OCI-LY3 (cell line): Measurements from ENCODE around the gene COL20A1.

Experiments
- H2AFZ ChIP-seq: fragments of 200-600, 300-600 bp; shearing (Covaris generic); 2 replicates; pipeline ENCODE4 v1.6.0; 2014; ENCODE audit warnings: antibody characterized with exemption, low read depth, low read length
- H3K27ac ChIP-seq: fragments of 200-600, 300-600 bp; sonication (generic); 2 replicates; pipeline ENCODE4 v1.5.1; 2014; ENCODE audit warnings: mild to moderate bottlenecking, low read length, moderate library complexity, mixed read lengths
- H3K27me3 ChIP-seq: fragments of 200-600, 300-600 bp; sonication (generic); 2 replicates; pipeline ENCODE4 v1.6.1; 2014; ENCODE audit warnings: low read depth, low read length, mixed read lengths
- H3K36me3 ChIP-seq: fragments of 200-600, 300-600 bp; sonication (generic); replicated peaks from 2 replicates; pipeline ENCODE3; 2014; ENCODE audit warnings: low read depth, low read length, mixed read lengths
- H3K4me1 ChIP-seq: fragments of 300-600, 200-600 bp; sonication (generic); 2 replicates; pipeline ENCODE4 v1.6.1; 2014; ENCODE audit warnings: low read length, mixed read lengths
- H3K4me2 ChIP-seq: fragments of 200-600, 300-600 bp; sonication (generic); 2 replicates; pipeline ENCODE4 v1.6.1; 2014; ENCODE audit warnings: low read length, mixed read lengths
- H3K4me3 ChIP-seq: fragments of 300-600, 200-600 bp; sonication (generic); 2 replicates; pipeline ENCODE4 v1.5.1; 2014; ENCODE audit warnings: antibody characterized with exemption, mild to moderate bottlenecking, low read length, moderate library complexity
- H3K79me2 ChIP-seq: fragments of 300-600, 200-600 bp; shearing (Covaris generic); 2 replicates; pipeline ENCODE4 v1.6.1; 2014; ENCODE audit warnings: mild to moderate bottlenecking, low read length, mixed read lengths
- H3K9ac ChIP-seq: fragments of 300-600, 200-600 bp; shearing (Covaris generic); 2 replicates; pipeline ENCODE4 v1.6.0; 2014; ENCODE audit warnings: mild to moderate bottlenecking, low read length, moderate library complexity
- H3K9me3 ChIP-seq: fragments of 200-600, 300-600 bp; shearing (Covaris generic); 2 replicates; pipeline ENCODE4 v1.6.1; 2014; ENCODE audit warnings: low read length, mixed read lengths; ENCODE audit not compliant: insufficient read depth
- H4K20me1 ChIP-seq: fragments of 200-600, 300-600 bp; sonication (generic); 2 replicates; pipeline ENCODE4 v1.6.1; 2016; ENCODE audit warnings: low read length, mixed read lengths; ENCODE audit not compliant: insufficient read depth
- CTCF ChIP-seq: fragments of 200-600, 300-600 bp; sonication (generic); IDR thresholded peaks from 2 replicates; pipeline ENCODE4 v1.5.1; 2014; ENCODE audit warnings: antibody characterized with exemption, low read length, low read depth
- EZH2phosphoT487 ChIP-seq: fragments of 200-600 bp; shearing (Covaris generic); IDR thresholded peaks from 2 replicates; pipeline ENCODE4 v1.6.1; 2018; ENCODE audit warnings: antibody characterized with exemption, mixed run types, low read depth

COL20A1 gene

GRCh38 chr20:63254232-63254605 is 38.8 kb upstream of the COL20A1 start, which contains the start of gene NKAIN4:
NKAIN4 (minus strand) TSS chr20:63254463; CDS start chr20:63254450, 13 bp downstream.
- no peak within 1 kb of the TSS for H3K4me3 ChIP-seq

GRCh38 chr20:63254606-63255384 is 38.2 kb upstream of the COL20A1 start:
- TF ChIP-seq CTCF: no peak
- TF ChIP-seq EZH2phosphoT487: no peak
- Histone ChIP-seq H3K36me3 (no peaks in the 10 kb centered on the region), H3K27ac (no peak overlapping the region), H3K9me3 (no peaks in the 10 kb centered on the region), H3K9ac (no peak overlapping the region), H3K79me2 (no peaks in the 10 kb centered on the region), H3K27me3 (no peaks in the 10 kb centered on the region), H3K4me1 (no peaks in the 10 kb centered on the region), H3K4me3 (no peak overlapping the region), H4K20me1 (no peaks in the 10 kb centered on the region), H3K4me2 (no peak overlapping the region), H2AFZ (no peak overlapping the region)

More at GRCh38 chr20:63254232-63254605, 38.8 kb upstream of the COL20A1 start, which contains the start of gene NKAIN4:
- Histone ChIP-seq H3K4me2 (no peak within 1 kb of the TSS), H3K9me3 (no peaks in the 10 kb centered on the region), H3K4me1 (no peaks in the 10 kb centered on the region), H4K20me1 (no peaks in the 10 kb centered on the region), H3K9ac (no peak within 1 kb of the TSS), H3K79me2 (no peaks in the 10 kb centered on the region), H3K27ac (no peak within 1 kb of the TSS), H3K36me3 (no peaks in the 10 kb centered on the region), H2AFZ (no peak within 1 kb of the TSS), H3K27me3 (no peaks in the 10 kb centered on the region)
- TF ChIP-seq CTCF (no peak), EZH2phosphoT487 (no peak)

GRCh38 chr20:63255931-63256704 is 36.9 kb upstream of the COL20A1 start:
- Histone ChIP-seq H3K4me1 (no peaks in the 10 kb centered on the region), H3K9me3 (no peaks in the 10 kb centered on the region), H3K36me3 (no peaks in the 10 kb centered on the region), H3K27ac (no peak overlapping the region), H3K4me3 (no peak overlapping the region), H2AFZ (no peak overlapping the region), H3K27me3 (no peaks in the 10 kb centered on the region), H3K79me2 (no peaks in the 10 kb centered on the region), H3K9ac (no peak overlapping the region), H4K20me1 (no peaks in the 10 kb centered on the region), H3K4me2 (no peak overlapping the region)
- no peak for TF ChIP-seq CTCF
- TF ChIP-seq EZH2phosphoT487: no peak

GRCh38 chr20:63256954-63257353 is 36.0 kb upstream of the COL20A1 start:
- no peak for TF ChIP-seq EZH2phosphoT487
- no peak for TF ChIP-seq CTCF
- Histone ChIP-seq H2AFZ (no peak overlapping the region), H3K4me3 (no peak overlapping the region), H3K27me3 (no peaks in the 10 kb centered on the region), H3K4me1 (no peaks in the 10 kb centered on the region), H3K9ac (no peak overlapping the region), H3K9me3 (no peaks in the 10 kb centered on the region), H3K4me2 (no peak overlapping the region), H3K36me3 (no peaks in the 10 kb centered on the region), H4K20me1 (no peaks in the 10 kb centered on the region), H3K27ac (no peak overlapping the region), H3K79me2 (no peaks in the 10 kb centered on the region)
